Measurements from ENCODE around the gene ADAMTS18. TPM values are rescaled to one million over a fixed set of nuclear protein-coding genes. Genes with fewer than 3 reads are reported as not detected.

The ADAMTS18 gene
- total RNA-seq, 1 donor from 2014 or later: not detected

- DNase-seq (ENCODE audit: low read depth) (no peak), FAIRE-seq (no peak)
- Histone ChIP-seq H3K4me3 (ENCODE audit: low read depth, low read length) (no peak overlapping the region), H3K36me3 (ENCODE audit: control insufficient read depth, insufficient read depth, low read length) (no peaks in the 10 kb centered on the region), H3K27me3 (ENCODE audit: control insufficient read depth, insufficient read depth, low read length) (no peaks in the 10 kb centered on the region)
- no peak for TF ChIP-seq CTCF (IDR thresholded peaks at IDR 0.05; ENCODE audit: insufficient read depth, low read length, severe bottlenecking)
Observed at GRCh38 chr16:77353587-77354263, 81.1 kb downstream of the ADAMTS18 start.

- no peak for TF ChIP-seq CTCF (IDR thresholded peaks at IDR 0.05; ENCODE audit: insufficient read depth, low read length, severe bottlenecking)
- no peaks in the 10 kb centered on the region for H3K36me3 ChIP-seq (ENCODE audit: control insufficient read depth, insufficient read depth, low read length)
Observed at GRCh38 chr16:77344341-77344740, 90.5 kb downstream of the ADAMTS18 start.

GRCh38 chr16:77336637-77337036 lies 98.2 kb downstream of the ADAMTS18 start:
- Histone ChIP-seq H3K36me3 (ENCODE audit: control insufficient read depth, insufficient read depth, low read length) (no peaks in the 10 kb centered on the region), H3K27me3 (ENCODE audit: control insufficient read depth, insufficient read depth, low read length) (no peaks in the 10 kb centered on the region), H3K4me3 (ENCODE audit: low read depth, low read length) (no peak overlapping the region)
- DNase-seq (ENCODE audit: low read depth) (no peak), FAIRE-seq (no peak)
- no peak for TF ChIP-seq CTCF (IDR thresholded peaks at IDR 0.05; ENCODE audit: insufficient read depth, low read length, severe bottlenecking)

More at GRCh38 chr16:77344341-77344740, 90.5 kb downstream of the ADAMTS18 start:
- H3K27me3 ChIP-seq (ENCODE audit: control insufficient read depth, insufficient read depth, low read length): no peaks in the 10 kb centered on the region
- H3K4me3 ChIP-seq (ENCODE audit: low read depth, low read length): no peak overlapping the region
- FAIRE-seq (no peak), DNase-seq (ENCODE audit: low read depth) (no peak)

GRCh38 chr16:77335652-77336234 lies 99.1 kb downstream of the ADAMTS18 start:
- no peaks in the 10 kb centered on the region for H3K27me3 ChIP-seq (ENCODE audit: control insufficient read depth, insufficient read depth, low read length)
- no peak for DNase-seq (ENCODE audit: low read depth)
- no peak for FAIRE-seq
- no peaks in the 10 kb centered on the region for H3K36me3 ChIP-seq (ENCODE audit: control insufficient read depth, insufficient read depth, low read length)
- no peak for TF ChIP-seq CTCF (IDR thresholded peaks at IDR 0.05; ENCODE audit: insufficient read depth, low read length, severe bottlenecking)
- no peak overlapping the region for H3K4me3 ChIP-seq (ENCODE audit: low read depth, low read length)

- Histone ChIP-seq H3K27me3 (ENCODE audit: control insufficient read depth, insufficient read depth, low read length) (no peaks in the 10 kb centered on the region), H3K4me3 (ENCODE audit: low read depth, low read length) (no peak overlapping the region), H3K36me3 (ENCODE audit: control insufficient read depth, insufficient read depth, low read length) (no peaks in the 10 kb centered on the region)
- FAIRE-seq (no peak), DNase-seq (ENCODE audit: low read depth) (peak; percentile 36)
- TF ChIP-seq CTCF (IDR thresholded peaks at IDR 0.05; ENCODE audit: insufficient read depth, low read length, severe bottlenecking): no peak
Observed at GRCh38 chr16:77332792-77333191, 102.0 kb downstream of the ADAMTS18 start.
